ENCODE results near the gene MRPS24. TPM values are rescaled to one million over a fixed set of nuclear protein-coding genes. Genes with fewer than 3 reads are reported as not detected.

Gene MRPS24
- total RNA-seq, 2 donors from 2014 or later, result 82.7 to 100 TPM

DNA sequence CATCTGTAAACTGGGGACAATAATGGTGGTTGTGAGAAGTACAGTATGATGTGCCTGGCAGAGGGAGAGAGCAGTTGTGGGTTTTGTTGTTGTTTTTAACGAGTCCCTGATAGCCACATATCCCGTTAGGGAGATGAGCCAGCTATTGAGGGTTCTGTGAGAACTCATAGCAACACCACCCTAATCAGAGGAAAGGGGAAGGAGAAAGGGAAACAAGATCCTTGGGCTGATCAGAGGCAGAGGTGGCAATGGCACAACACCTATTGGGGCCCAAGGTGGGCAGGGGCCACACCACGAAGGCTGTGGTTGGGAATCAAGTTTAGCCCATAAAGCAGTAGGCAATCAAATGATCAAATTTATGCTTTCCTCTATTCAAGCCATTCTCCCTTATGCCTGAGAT is 1.7 kb upstream of the MRPS24 start:
- Mint-ChIP-seq H3K4me1 (ENCODE audit: low read depth) (peaks cover 41% of the 10 kb centered on the region), H3K36me3 (ENCODE audit: insufficient read depth in 2 of 2) (peaks cover 3 to 11% of the 10 kb centered on the region in 2 donors), H3K27me3 (ENCODE audit: low read depth) (no peaks in the 10 kb centered on the region), H3K9me3 (no peaks in the 10 kb centered on the region), H3K27ac (no peak overlapping the region), H3K4me3 (no peak overlapping the region)
- DNase-seq (no peak), ATAC-seq (replicated peaks in 1 of 2) (no peak)

DNA sequence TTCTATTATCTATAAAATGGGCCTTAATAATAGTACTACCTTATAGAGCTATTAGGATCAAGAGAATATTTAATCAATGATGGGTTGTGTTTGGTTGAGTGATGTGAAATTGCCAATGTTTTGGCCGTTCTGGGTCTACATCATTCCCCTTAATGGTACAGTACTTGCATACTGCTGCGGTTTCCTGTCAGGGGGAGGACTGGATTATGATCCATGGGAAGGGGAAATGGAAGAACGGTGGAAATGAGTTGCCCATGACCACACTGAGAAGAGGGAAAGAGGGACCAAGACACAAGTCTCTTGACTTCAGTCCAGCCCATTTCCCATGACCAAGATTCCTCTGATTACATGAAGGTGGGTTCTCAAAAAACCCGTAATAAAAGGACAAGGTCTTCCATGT is 999 bp upstream of the MRPS24 start:
- no peak for DNase-seq
- peaks cover 41% of the 10 kb centered on the region for H3K4me1 Mint-ChIP-seq (ENCODE audit: low read depth)
- peak overlapping the region; percentile 96 to 98 for H3K4me3 Mint-ChIP-seq
- no peaks in the 10 kb centered on the region for H3K9me3 Mint-ChIP-seq
- no peak overlapping the region for H3K27ac Mint-ChIP-seq
- peaks cover 4 to 11% of the 10 kb centered on the region in 2 donors for H3K36me3 Mint-ChIP-seq (ENCODE audit: insufficient read depth in 2 of 2)
- H3K27me3 Mint-ChIP-seq (ENCODE audit: low read depth), result no peaks in the 10 kb centered on the region
- no peak for ATAC-seq (replicated peaks in 1 of 2)

- peak overlapping the region; percentile 94 for H3K27ac Mint-ChIP-seq
- peaks cover 7 to 10% of the 10 kb centered on the region in 2 donors for H3K36me3 Mint-ChIP-seq (ENCODE audit: insufficient read depth in 2 of 2)
- ATAC-seq (replicated peaks in 1 of 2) (peak; percentile 40 to 44), DNase-seq (peak; percentile 24 to 50)
- H3K4me1 Mint-ChIP-seq (ENCODE audit: low read depth), result peaks cover 41% of the 10 kb centered on the region
- no peaks in the 10 kb centered on the region for H3K9me3 Mint-ChIP-seq
- H3K4me3 Mint-ChIP-seq, result peak overlapping the region; percentile 96 to 98
- H3K27me3 Mint-ChIP-seq (ENCODE audit: low read depth), result no peaks in the 10 kb centered on the region
Measured at GRCh38 chr7:43869867-43870240, 537 bp upstream of the MRPS24 start.

DNA sequence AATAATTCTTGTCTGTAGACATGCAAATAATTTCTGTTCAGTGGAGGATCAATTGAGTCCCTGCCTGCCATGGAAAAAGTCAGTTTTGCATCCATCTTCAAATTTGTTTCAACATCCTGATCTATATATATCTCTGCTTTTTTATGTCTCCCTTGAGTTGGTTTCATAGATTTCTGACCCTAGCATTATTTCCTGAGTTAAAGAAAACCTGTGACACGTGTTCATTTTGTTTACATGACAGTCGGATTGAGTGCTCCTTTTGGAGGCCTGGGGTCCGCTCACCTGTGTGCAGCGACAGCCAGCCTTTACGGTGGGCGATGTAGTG is 674 bp downstream of the MRPS24 start:
- Mint-ChIP-seq H3K4me3 (peak overlapping the region; percentile 96 to 98), H3K27me3 (ENCODE audit: low read depth) (no peaks in the 10 kb centered on the region), H3K27ac (peak overlapping the region; percentile 81), H3K9me3 (no peaks in the 10 kb centered on the region), H3K36me3 (ENCODE audit: insufficient read depth in 2 of 2) (peaks cover 5 to 10% of the 10 kb centered on the region in 2 donors), H3K4me1 (ENCODE audit: low read depth) (peaks cover 41% of the 10 kb centered on the region)
- ATAC-seq (replicated peaks in 1 of 2) (no peak), DNase-seq (no peak)

DNA sequence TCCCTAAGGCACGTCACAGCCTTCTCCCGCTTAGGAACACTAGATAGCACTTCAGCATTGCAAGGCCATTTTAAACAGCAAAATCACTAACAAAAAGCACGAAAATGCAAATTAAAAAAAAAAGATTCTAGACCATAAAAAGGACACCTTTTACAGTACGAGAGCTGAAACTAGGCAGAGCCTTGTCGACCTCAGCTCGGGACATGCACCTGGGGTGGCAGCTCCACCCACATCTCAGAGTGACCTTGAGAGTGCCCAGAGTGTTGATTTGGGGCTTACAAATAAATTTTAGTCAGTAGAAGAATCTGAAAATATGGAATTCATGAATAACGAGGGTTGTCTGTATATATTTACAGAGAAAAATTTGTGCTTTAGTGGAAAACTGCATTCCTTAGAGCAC is 1.1 kb downstream of the MRPS24 start:
- no peaks in the 10 kb centered on the region for H3K9me3 Mint-ChIP-seq
- peak overlapping the region; percentile 96 to 98 for H3K4me3 Mint-ChIP-seq
- H3K27ac Mint-ChIP-seq, result peak overlapping the region; percentile 81

DNA sequence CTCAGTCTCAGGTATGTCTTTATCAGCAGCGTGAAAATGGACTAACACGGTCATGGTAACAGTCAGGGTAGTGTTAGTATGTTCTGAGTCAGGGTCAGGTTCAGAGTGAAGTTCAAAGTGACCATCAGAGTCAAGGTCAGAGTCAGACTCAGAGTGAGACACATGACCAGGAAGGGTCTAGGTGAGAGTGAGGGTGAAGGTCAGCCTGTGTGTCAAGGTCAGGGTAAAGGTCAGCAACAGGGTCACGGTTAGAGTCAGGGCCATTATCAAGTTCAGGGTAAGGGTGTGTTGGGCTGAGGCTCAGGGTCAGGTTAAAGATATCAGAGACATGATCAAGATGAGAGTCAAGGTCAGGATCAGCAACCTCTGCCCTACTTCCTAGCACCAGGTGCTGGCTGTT is 4.0 kb downstream of the MRPS24 start:
- Mint-ChIP-seq H3K27ac (no peak overlapping the region), H3K36me3 (ENCODE audit: insufficient read depth in 2 of 2) (peaks cover 5 to 10% of the 10 kb centered on the region in 2 donors), H3K27me3 (ENCODE audit: low read depth) (no peaks in the 10 kb centered on the region), H3K4me3 (no peak overlapping the region), H3K9me3 (no peaks in the 10 kb centered on the region), H3K4me1 (ENCODE audit: low read depth) (peaks cover 19% of the 10 kb centered on the region)
- DNase-seq (no peak), ATAC-seq (replicated peaks in 1 of 2) (no peak)

More for the DNA sequence above, 1.1 kb downstream of the MRPS24 start:
- DNase-seq (no peak), ATAC-seq (replicated peaks in 1 of 2) (no peak)
- Mint-ChIP-seq H3K27me3 (ENCODE audit: low read depth) (no peaks in the 10 kb centered on the region), H3K36me3 (ENCODE audit: insufficient read depth in 2 of 2) (peaks cover 5 to 10% of the 10 kb centered on the region in 2 donors), H3K4me1 (ENCODE audit: low read depth) (peaks cover 41% of the 10 kb centered on the region)

DNA sequence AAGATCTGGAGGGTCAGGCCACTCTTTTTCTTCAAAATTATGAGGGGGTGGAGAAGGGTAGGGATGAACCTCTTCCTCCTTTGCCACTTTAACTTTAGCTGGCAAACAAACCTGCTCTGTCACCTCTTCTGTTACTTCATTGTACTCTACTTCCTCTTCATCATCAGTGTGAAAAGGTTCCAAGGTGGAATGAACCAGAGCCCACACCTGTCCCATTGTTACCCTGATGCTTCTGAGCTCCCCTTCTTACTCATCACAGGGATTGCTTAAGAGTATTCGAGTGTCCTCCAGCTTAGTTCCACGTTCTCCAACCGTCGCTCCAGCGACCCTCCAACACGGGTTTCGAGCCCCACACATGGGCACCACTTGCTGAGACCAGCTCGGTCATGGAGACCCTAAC is 5.2 kb downstream of the MRPS24 start:
- peaks cover 11% of the 10 kb centered on the region for H3K4me1 Mint-ChIP-seq (ENCODE audit: low read depth)
- no peak for DNase-seq
- peaks cover 4% of the 10 kb centered on the region for H3K27me3 Mint-ChIP-seq (ENCODE audit: low read depth)
- H3K4me3 Mint-ChIP-seq, result no peak overlapping the region
- ATAC-seq (replicated peaks in 1 of 2), result no peak
- H3K27ac Mint-ChIP-seq, result no peak overlapping the region
- no peaks in the 10 kb centered on the region for H3K9me3 Mint-ChIP-seq
- peaks cover 3 to 10% of the 10 kb centered on the region in 2 donors for H3K36me3 Mint-ChIP-seq (ENCODE audit: insufficient read depth in 2 of 2)

DNA sequence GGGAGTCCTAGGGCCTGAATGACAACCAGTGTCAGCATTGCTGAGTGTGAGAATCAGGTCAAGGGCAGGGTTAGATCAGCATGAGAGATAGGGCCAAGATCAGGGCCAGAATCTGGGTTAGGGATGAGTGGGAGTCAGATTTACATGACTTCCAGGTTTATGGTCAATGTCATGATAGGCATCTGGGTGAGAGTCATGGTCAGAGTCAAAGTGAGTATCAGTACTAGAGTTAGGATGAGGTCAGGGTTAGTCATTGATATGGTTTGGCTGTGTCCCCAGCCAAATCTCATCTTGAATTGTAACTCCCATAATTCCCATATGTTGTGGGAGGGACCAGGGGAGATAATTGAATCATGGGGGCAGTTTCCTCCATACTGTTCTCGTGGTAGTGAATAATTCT is 12.3 kb downstream of the MRPS24 start:
- Mint-ChIP-seq H3K27ac (no peak overlapping the region), H3K4me1 (ENCODE audit: low read depth) (no peaks in the 10 kb centered on the region), H3K4me3 (no peak overlapping the region), H3K36me3 (ENCODE audit: insufficient read depth in 2 of 2) (no peaks in the 10 kb centered on the region), H3K9me3 (no peaks in the 10 kb centered on the region), H3K27me3 (ENCODE audit: low read depth) (peaks cover 12% of the 10 kb centered on the region)
- DNase-seq, result no peak
- peak; percentile 75 to 94 for ATAC-seq (replicated peaks in 1 of 2)

DNA sequence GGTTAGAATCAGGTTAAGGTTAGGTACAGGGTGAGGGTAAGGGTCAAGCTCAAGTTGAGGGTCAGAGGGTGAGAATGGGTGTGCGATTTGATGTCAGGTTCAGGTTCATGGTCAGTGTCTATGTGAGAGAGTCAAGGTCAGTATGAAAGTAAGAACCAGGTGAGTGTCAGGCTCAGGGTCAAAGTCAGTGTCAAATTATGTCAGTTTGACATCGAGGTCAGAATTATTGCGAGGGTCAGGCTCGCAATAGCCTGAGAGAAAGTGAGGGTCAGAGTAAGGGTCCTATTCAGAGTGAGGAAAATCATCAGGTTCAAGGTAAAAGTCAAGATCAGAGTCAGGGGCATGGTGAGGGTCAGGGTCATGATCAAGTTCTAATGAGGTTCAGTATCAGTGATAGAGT is 13.0 kb downstream of the MRPS24 start:
- Mint-ChIP-seq H3K4me1 (ENCODE audit: low read depth) (no peaks in the 10 kb centered on the region), H3K4me3 (no peak overlapping the region), H3K36me3 (ENCODE audit: insufficient read depth in 2 of 2) (no peaks in the 10 kb centered on the region), H3K9me3 (no peaks in the 10 kb centered on the region), H3K27ac (no peak overlapping the region), H3K27me3 (ENCODE audit: low read depth) (peaks cover 12% of the 10 kb centered on the region)
- no peak for ATAC-seq (replicated peaks in 1 of 2)
- DNase-seq, result no peak

DNA sequence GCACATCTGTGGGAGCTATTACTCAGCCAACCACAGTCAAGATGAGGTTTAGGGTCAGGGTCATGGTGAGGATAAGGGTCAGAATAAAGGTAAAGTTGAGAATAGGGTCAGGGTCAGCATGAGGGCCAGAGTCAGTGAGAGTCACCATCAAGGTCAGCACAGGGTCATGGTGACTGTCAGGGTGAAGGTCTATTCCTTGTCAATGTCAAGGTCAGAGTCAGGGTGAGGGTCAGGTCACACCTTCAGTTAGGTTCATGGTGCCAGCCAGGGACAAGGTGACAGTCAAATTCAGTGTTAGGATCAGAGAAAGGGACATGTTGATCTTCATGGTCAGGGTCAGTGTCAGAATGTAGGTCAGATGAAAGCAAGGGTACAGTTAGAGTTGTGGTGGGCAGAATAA is 14.1 kb downstream of the MRPS24 start:
- no peaks in the 10 kb centered on the region for H3K36me3 Mint-ChIP-seq (ENCODE audit: insufficient read depth in 2 of 2)
- no peaks in the 10 kb centered on the region for H3K4me1 Mint-ChIP-seq (ENCODE audit: low read depth)
- H3K27me3 Mint-ChIP-seq (ENCODE audit: low read depth), result peaks cover 12% of the 10 kb centered on the region
- H3K9me3 Mint-ChIP-seq, result no peaks in the 10 kb centered on the region
- ATAC-seq (replicated peaks in 1 of 2), result no peak
- no peak overlapping the region for H3K27ac Mint-ChIP-seq
- no peak for DNase-seq
- no peak overlapping the region for H3K4me3 Mint-ChIP-seq

DNA sequence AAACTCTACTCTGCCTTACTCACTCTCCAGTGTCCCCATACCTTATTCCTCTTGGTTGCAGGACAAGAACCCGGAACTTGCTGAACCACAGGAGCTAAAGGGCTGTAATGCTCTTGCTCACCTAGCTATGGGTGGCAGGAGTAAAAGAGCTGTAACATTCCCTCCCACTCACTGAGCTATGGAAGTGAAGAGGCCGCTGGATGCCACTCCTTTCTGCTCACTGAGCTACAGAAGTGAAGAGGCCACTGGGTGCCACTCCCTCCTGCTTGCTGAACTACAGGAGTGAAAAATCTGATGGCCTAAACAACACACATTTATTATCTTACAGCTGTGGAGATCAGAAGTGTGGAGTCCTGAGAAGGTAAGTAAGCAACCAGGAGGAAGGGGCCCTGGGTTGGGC is 17.5 kb downstream of the MRPS24 start:
- H3K27ac Mint-ChIP-seq, result no peak overlapping the region
- no peaks in the 10 kb centered on the region for H3K4me1 Mint-ChIP-seq (ENCODE audit: low read depth)
- H3K4me3 Mint-ChIP-seq, result no peak overlapping the region
- no peaks in the 10 kb centered on the region for H3K36me3 Mint-ChIP-seq (ENCODE audit: insufficient read depth in 2 of 2)
- no peak for ATAC-seq (replicated peaks in 1 of 2)
- H3K9me3 Mint-ChIP-seq, result no peaks in the 10 kb centered on the region
- H3K27me3 Mint-ChIP-seq (ENCODE audit: low read depth), result peaks cover 7% of the 10 kb centered on the region
- no peak for DNase-seq

DNA sequence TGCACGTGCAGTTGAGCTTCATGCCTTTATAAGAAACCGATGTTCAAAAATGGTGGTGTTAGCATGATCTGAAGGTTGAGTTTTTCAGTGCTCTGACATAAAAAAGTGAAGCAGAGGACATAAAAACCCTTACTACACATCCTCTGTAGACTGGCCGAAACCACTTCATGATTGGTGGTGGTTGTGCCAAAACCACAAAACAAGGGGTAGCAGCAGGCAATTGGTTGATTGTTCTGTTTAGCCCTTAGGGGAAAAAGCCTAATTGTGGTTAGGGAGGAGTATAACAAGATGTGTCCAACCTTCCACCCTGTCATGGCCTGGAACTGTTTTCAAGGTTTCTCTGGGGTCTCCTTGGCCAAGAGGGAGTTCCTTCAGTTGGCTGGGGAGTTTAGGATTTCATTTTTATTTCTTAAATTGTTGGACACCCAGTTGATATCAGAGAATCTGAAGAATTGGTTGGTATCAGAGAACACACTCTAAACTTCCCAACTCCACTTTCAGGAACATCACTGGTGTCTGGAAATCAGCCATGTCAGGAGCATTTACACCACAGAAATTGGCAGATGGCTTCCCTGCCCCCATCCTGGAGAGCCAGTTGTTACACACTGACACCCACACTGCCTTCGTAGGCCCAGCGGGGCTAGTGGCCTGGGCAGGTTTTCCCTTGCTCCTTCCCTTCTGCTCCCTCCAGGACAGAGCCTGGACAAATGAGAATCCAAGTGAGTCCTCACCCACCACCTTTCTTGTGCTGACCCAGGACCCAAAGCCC is 18.8 kb downstream of the MRPS24 start:
- no peaks in the 10 kb centered on the region for H3K36me3 Mint-ChIP-seq (ENCODE audit: insufficient read depth in 2 of 2)
- H3K9me3 Mint-ChIP-seq, result no peaks in the 10 kb centered on the region
- H3K27ac Mint-ChIP-seq, result no peak overlapping the region
- no peak for DNase-seq
- H3K4me1 Mint-ChIP-seq (ENCODE audit: low read depth), result no peaks in the 10 kb centered on the region
- peaks cover 7% of the 10 kb centered on the region for H3K27me3 Mint-ChIP-seq (ENCODE audit: low read depth)
- no peak for ATAC-seq (replicated peaks in 1 of 2)
- no peak overlapping the region for H3K4me3 Mint-ChIP-seq

- Mint-ChIP-seq H3K36me3 (ENCODE audit: insufficient read depth in 2 of 2) (no peaks in the 10 kb centered on the region), H3K4me1 (ENCODE audit: low read depth) (no peaks in the 10 kb centered on the region), H3K27ac (no peak overlapping the region), H3K27me3 (ENCODE audit: low read depth) (no peaks in the 10 kb centered on the region), H3K4me3 (no peak overlapping the region), H3K9me3 (no peaks in the 10 kb centered on the region)
- DNase-seq (no peak), ATAC-seq (replicated peaks in 1 of 2) (no peak)
Measured at GRCh38 chr7:43849047-43849446, 20.3 kb downstream of the MRPS24 start.

DNA sequence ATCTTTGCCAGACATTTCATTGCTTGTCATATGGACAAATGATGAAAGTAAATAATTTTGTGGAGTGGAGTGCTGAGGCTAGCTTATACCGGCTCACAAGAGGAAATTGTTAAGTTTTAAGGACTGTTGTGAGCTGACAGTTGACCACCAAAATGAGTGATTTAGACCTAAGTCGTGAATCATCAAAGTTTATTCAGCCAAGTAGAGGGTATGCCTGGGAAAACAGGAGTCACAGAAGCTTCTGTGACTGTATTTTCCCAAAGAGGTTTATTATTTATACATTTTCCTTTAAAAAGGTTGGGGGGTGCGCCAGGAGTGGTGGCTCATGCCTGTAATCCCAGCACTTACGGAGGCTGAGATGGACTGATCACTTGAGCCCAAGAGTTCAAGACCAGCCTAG is 21.8 kb downstream of the MRPS24 start:
- H3K27ac Mint-ChIP-seq, result no peak overlapping the region
- H3K4me3 Mint-ChIP-seq, result no peak overlapping the region
- H3K9me3 Mint-ChIP-seq, result no peaks in the 10 kb centered on the region
- DNase-seq (no peak), ATAC-seq (replicated peaks in 1 of 2) (no peak)
- H3K27me3 Mint-ChIP-seq (ENCODE audit: low read depth), result no peaks in the 10 kb centered on the region
- no peaks in the 10 kb centered on the region for H3K4me1 Mint-ChIP-seq (ENCODE audit: low read depth)
- no peaks in the 10 kb centered on the region for H3K36me3 Mint-ChIP-seq (ENCODE audit: insufficient read depth in 2 of 2)

All from activated T-cell treated with anti-CD3 and anti-CD28 coated beads, Interleukin-2, amount 50 U/mL, for 72 hours (primary cell).